GM19324 (cell line): Measurements from ENCODE around the gene ZNF592.

Experiments
- ATAC-seq: cut with Tn5 transposase; IDR thresholded peaks from one replicate; pipeline ENCODE4 v1.9.1; 2021; ENCODE audit warnings: mild to moderate bottlenecking, moderate library complexity; ENCODE audit not compliant: unreplicated experiment, low FRiP score

ZNF592 gene, protein sequence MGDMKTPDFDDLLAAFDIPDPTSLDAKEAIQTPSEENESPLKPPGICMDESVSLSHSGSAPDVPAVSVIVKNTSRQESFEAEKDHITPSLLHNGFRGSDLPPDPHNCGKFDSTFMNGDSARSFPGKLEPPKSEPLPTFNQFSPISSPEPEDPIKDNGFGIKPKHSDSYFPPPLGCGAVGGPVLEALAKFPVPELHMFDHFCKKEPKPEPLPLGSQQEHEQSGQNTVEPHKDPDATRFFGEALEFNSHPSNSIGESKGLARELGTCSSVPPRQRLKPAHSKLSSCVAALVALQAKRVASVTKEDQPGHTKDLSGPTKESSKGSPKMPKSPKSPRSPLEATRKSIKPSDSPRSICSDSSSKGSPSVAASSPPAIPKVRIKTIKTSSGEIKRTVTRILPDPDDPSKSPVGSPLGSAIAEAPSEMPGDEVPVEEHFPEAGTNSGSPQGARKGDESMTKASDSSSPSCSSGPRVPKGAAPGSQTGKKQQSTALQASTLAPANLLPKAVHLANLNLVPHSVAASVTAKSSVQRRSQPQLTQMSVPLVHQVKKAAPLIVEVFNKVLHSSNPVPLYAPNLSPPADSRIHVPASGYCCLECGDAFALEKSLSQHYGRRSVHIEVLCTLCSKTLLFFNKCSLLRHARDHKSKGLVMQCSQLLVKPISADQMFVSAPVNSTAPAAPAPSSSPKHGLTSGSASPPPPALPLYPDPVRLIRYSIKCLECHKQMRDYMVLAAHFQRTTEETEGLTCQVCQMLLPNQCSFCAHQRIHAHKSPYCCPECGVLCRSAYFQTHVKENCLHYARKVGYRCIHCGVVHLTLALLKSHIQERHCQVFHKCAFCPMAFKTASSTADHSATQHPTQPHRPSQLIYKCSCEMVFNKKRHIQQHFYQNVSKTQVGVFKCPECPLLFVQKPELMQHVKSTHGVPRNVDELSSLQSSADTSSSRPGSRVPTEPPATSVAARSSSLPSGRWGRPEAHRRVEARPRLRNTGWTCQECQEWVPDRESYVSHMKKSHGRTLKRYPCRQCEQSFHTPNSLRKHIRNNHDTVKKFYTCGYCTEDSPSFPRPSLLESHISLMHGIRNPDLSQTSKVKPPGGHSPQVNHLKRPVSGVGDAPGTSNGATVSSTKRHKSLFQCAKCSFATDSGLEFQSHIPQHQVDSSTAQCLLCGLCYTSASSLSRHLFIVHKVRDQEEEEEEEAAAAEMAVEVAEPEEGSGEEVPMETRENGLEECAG (N-terminal part only)

DNA sequence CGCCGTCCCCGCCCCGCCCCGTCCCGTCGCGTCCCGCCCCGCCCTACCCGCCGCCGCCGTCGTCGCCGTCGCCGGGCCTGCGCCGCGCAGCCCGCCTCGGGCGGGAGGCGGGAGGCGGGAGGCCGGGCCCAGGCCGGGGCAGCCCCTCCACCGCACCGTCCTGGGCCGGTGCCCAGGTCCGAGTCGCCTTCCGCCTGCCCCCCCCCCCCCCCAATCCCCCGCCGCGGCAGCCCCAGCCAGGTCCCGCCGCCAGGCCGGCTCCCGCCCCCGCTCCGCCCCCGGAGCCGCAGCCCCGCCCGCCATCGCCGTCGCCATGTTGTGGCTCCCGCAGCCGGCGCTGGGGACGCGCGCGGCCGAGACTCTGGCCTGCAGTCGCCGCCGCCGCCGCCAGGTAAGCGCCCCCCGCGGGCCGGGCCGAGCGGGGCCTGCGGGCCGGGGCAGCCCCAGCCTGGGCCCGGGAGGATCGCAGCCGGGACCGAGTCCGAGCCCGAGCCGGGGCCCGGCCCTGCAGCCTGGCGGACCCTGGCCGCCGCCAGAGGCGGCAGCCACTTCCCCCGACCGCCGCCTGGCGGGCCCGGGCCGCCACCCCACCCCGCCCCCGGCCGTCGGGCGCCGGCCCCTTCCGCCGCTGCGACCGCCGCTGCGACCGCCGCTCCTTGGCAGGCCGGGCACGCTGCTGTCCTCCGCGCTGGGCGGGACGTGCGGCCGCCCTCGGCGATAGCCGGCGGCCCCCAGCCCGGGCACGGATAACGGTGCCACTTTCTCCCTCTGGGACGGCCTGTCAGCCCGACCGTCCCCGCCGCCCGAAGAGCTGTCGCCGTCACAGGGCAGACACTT is at the start of gene ZNF592:
TSS of gene ZNF592 (plus strand) at position 319 of the 837 bp plus-strand sequence. CDS start 34,084 bp downstream, outside the sequence.
- ATAC-seq: peak; percentile 75

DNA sequence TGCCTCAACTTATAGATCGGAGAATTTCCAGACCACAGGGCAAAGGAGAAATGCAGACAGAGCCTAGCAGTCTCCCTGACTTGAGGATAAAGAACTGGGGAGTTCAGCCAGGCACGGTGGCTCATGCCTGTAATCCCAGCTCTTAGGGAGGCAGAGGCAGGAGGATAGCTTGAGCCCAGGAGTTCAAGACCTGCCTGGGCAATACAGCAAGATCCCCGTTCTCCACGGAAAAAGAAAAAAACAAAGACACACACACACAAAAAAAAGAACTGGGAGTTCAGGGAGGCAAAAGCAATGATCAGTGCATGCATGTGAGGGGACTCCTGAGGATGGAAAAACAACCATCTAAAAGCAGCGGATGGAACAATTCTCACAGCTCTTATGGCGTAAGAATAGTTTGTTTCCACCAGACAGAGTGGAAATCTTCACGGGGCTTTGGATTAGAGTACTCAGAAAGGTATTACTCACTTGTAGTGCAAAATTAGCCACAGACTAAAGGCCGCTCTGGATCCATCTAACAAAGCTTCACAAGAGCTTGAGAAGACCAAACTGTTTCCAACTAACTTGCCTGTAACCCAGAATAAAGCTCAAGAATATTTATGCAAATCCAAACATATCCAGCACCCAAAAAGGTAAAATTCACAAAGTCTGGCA is 48.7 kb upstream of the ZNF592 start:
- no peak for ATAC-seq

DNA sequence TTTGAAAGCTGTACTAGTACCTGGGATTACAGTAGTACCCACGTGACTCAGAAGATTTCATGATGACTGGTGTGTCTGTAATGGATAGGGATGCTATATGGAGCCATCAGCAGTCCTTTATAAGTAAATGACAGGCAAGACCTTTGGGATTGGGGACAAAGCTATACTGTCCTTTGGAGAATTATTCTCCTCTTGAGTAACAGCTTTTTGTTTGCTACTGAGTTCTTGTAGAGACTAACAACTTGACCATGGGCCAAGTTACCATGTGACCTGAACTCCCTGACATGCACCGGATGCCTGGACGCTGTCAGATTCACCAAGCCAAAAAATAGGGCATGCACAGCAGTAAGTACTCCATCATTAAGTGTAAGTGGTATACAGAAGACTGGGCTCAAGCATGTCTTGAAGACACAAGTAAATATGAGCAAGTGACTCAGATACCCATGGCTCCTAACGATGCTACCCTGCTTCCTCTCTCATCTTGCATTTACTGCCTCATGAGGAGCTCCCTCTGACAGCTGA is 45.4 kb upstream of the ZNF592 start:
- no peak for ATAC-seq

DNA sequence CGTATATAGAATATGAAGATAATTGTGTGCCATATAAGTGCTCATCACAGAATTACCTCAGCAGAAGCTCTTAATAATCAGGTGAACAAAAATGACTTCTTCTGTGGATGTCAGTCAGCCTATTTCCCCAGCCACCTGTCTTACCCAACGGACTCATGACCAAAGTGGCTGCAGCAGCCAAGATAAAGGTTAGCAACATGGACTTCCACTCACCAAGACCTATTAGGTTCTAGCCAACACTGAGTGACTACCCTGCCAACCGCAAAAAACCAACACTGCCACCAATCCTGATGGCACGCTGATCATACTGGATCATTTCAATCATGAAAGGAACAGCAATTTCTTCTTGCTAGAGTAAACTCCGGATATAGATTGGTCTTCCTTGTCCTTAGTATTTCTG is 44.6 kb upstream of the ZNF592 start:
- no peak for ATAC-seq

DNA sequence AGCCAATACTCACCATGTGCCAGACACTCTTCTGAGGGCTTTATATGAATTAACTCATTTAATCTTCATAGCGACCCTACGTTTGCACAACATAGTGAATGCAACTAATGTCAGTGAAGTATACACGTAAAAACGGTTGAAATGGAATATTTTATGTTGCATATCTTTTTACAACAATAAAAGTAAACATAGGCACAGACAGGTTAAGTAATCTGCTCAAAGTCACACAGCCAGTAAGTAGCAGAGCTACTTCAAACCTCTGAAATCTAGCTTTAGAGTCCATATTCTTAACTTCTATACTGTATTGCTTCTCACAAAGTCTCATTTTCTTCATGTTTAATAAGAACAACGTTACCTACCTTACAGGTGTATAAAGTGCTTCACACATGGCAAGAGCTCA is 34.0 kb upstream of the ZNF592 start:
- ATAC-seq: no peak

DNA sequence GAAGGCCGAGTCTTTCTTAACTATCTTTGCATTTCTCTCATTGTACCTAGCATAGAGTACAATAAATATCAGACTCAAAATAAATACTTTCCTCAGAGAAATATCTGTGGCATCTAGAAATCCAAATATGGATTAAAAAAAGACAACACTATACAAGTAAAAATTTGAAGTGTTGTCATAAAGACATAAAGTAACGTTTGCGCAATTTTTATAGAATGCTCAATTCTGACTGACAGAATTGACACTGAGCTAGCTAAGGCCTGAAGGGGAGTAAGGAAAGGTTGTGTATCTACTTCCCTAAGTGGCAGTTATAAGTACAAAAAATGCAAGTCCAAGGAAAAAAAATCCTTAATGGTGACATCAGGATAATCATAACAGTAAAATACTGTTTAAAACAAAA is 33.6 kb upstream of the ZNF592 start:
- ATAC-seq: no peak

DNA sequence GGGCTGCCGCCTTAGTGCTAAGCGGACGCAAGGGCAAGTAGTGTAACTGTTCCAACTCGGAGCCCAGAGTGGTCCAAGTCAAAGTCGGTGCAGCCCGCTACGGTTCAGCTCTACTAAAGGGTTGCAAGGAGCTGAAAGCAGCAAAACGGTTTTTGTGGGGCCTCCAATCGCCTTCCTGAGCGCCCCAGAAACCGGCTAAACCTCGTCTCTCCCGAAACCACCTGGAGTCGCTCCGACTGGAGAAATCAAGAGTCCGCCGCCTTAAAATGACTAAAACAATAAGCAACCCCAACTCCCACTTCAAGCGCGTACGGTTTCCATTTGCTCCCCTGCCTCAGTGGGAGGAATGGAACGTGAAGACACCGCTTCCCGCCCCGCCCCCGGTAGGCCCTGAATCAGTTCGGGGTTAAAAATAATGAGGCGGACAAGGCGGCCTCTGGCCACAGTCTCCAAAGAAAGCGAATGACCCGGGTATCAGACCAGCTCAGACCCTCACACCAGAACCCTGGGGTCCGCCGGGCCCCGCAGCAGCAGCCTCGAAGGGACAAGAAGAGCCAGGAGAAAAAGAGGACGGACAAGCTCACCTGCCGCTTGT is 32.9 kb upstream of the ZNF592 start:
- ATAC-seq: peak; percentile 2

DNA sequence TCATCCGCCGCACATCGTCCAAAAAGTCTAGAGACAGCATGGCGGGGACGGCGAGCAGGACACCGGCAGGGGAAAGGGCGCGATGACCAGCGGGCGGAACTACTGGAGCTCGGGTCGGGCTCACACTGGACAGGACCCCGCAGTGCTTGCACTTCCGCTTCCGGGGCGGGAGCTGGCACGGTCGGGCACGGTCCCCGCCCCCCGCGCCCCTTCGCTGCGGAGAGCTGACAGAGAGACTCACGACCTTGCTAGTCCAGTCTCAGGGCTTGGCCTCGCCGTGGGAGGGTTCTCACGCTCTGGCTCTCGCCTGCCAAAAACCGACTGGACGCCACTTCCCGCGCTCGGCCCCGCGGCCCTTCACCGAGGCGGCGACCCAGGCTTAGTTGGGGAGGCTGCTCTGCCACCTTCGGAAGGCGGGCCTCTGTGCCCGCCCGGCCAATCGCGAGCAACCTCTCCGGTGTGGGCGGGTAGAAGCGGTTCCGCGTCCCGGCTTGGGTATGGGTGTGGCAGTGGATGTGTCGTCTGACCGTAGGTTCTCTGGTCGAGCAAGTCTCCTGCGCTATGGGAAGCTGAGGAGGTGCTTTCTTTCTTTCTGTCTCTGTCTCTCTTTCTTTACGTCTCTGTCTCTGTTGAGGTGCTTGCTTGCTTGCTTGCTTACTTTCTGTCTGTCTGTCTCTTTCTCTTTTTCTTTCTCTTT is 32.2 kb upstream of the ZNF592 start, which contains the start of gene SEC11A:
TSS of gene SEC11A (minus strand) at position 104 of the 697 bp plus-strand sequence. CDS start at position 40, 64 bp downstream.
- peak; percentile 98 for ATAC-seq

DNA sequence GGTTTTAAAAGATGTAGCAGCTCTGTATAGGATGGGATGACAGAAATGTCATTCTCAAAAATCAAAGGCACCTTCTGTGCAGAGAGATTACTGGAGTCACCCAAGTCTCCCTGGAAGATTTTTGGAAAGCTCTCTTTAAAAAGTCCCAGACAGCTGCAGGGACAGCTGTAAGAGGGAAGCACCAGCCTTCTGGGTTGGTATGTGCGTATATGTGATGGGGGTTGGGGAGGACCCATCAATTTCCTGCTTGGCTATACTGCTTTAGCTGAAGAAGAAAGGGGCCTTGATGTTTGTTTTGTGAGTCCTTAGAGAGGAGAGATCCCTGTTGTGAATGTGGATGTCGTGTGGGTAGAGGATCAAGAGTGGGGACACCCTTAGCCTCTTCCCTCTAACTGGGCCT is 27.0 kb upstream of the ZNF592 start:
- no peak for ATAC-seq

DNA sequence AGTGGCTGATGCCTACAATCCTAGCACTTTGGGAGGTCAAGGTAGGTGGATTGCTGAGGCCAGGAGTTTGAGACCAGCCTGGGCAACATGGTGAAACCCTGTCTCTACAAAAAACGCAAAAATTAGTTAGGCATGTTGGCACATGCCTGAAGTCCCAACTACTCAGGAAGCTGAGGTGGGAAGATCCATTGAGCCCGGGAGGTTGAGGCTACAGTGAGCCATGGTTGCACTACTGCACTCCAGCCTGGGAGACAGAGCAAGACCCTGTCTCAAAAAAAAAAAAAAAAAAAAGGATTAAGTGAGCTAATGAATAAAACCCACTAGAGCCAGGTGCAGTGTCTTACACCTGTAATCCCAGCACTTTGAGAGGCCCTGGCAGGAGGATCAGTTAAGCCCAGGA is 25.8 kb upstream of the ZNF592 start:
- no peak for ATAC-seq

DNA sequence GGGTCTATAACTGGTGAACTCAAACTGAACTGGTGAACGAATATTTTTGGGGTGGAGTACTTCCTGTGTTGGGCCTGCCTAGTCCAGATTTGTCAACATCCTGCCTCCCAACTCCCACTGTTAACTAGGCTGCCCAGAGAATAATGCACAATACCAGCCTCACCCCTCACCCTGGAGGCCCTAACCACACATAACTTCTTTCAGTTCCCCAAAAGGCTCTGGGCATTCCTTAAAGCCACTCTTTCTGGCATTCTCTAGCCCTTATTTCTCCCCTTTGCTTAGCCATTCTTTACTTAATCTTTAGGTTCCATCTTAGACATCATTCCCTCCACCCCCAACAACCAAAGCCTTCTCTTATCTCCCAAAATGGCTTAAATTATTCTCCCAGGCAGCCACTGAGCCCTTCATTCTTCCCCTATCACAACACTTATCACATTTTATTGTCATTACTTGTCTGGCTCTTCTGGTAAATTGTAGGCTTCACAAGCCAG is 23.3 kb upstream of the ZNF592 start:
- no peak for ATAC-seq

DNA sequence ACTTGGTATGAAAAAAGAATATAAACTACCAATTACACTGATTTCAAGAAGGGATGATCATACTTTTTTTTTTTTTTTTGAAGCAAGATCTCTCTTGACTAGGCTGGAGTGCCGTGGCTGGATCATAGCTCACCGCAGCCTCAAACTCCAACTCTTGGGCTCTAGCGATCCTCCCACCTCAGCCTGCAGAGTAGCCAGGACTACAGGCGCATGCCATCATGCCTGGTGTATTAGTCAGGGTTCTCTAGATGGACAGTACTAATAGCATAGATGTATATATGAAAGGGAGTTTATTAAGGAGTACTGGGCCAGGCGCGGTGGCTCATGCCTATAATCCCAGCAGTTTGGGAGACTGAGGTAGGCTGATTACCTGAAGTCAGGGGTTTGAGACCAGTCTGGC is 21.0 kb upstream of the ZNF592 start:
- ATAC-seq: no peak

DNA sequence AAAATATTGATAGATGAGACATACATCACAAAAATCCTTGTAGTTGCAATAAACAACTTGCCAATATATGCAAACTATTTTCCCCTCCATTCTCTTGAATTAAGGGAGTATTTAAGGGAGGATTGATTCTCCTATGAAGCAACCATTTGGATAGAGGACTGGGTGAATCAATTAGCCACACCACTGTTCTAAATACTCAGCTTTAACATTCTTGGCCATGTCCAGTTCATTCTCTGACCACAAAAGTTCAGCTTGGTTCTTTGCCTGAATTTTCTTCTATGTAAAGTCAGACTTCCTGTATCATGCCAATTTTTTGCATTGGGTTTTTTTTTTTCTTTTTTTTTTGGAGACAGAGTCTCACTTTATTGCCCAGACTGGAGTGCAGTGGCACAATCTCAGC is 16.6 kb upstream of the ZNF592 start:
- ATAC-seq: no peak

DNA sequence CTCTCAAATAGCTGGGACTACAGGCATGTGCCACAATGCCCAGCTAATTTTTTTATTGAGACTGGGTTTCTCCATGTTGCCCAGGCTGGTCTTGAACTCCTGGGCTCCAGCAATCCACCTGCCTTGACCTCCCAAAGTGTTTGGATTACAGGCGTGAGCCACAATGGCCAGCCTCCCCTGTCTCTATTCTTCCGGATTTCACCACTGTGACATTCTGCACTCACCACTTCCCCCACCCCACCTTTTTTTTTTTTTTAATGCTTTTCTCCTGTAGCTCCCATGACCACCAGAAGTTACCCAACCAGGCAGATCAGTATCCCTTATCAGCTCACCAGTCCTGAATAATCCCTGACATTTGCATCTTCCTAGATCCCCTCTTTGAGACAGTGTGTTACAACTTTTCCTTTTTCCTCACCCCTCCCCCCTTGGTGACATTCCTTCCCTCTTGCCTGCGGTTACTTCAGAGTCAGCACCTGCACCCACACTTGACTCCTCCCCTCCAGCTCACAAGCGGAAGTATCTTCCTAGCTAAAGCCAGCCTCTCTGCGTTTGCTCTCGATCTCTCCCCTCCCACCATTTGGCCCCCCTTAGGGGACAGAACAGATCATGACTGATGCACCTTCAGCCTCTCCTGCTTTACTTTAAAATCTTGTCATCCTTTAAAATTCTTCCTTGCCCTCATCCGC is 13.5 kb upstream of the ZNF592 start:
- peak; percentile 79 for ATAC-seq

DNA sequence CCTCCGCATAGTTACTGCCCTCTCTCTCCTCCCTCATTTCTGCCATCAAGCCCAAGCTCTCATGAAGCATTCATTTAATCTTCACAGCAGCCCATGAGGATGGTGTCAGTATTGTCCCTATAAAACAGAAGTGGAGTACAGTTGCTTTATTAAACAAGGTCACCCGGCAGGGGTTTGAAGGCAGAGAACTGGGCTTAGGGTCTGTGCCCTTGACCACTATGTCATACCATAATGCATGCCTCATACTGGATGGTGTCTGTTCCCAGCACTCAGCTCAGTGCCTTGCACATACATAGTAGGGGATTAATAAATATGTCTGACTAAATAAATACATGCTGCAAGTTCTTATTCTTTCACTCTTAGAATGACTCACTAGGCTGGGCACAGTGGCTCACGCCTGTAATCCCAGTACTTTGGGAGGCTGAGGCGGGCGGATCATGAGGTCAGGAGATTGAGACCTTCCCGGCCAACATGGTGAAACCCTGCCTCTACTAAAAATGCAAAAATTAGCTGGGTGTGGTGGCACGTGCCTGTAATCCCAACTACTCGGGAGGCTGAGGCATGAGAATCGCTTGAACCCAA is 12.8 kb upstream of the ZNF592 start:
- peak; percentile 16 for ATAC-seq

DNA sequence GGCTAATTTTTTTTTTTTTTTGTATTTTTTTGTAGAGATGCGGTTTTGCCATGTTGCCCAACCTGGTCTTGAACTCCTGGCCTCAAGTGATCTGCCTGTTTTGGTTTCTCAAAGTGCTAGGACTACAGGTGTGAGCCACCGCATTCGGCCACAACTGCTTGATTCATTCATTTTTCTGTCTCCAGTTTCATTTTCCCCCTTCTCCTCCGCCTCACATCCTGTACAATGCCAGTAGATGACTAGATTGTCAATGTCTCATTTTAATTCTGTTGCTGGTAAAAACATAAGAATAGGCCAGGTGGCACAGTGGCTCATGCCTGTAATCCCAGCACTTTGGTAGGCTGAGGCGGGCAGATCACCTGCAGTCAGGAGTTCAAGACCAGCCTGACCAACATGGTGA is 12.0 kb upstream of the ZNF592 start:
- peak; percentile 65 for ATAC-seq

DNA sequence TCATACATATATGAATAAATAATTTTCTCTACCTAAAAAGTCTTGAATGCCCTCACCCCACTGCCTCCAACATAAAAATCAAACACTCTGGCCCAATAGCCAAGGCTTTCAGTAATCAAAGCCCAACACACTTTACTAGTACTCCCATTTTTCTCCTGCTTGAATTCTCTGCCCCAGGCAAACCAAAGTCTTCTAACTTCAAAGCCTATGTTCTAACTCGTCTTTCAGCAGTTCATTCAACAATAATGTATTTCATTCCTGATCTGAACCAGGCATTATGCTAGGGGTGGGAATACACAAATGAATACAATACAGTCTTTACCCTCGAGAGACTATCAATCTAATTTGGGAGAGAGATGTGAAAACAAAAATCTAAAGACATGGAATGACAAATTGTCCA is 11.4 kb upstream of the ZNF592 start:
- no peak for ATAC-seq
